Transverse colon (tissue), 4 donors: Measurements from ENCODE around the gene FNBP1. TPM values are rescaled to one million over a fixed set of nuclear protein-coding genes. Genes with fewer than 3 reads are reported as not detected.
A peak's percentile ranks its signal among the peaks of the same experiment; 100 is the strongest.
"Not testable (repeated sequence)": the region's sequence is repeated elsewhere in the genome, so short reads cannot be mapped to it uniquely, and the experiment has no call there.

Source experiments
- DNase-seq: peaks from one replicate; pipeline ENCODE4 v3.0.0-alpha.2; 2019
- H3K27ac ChIP-seq, 4 donors: fragments of 200-600 bp; sonication (generic); 2 replicates each; pipeline ENCODE4 v1.5.1; 2016 to 2018; ENCODE audit warnings: inconsistent platforms in 4 of 4
- H3K27me3 ChIP-seq: fragments of 200-600 bp; sonication (generic); 2 replicates; pipeline ENCODE4 v1.5.1; 2017; ENCODE audit warnings: inconsistent platforms
- H3K36me3 ChIP-seq, 4 donors: fragments of 200-600 bp; sonication (generic); 2 replicates each; pipeline ENCODE4 v1.5.1; 2017 to 2019; ENCODE audit warnings: inconsistent platforms in 4 of 4
- H3K4me1 ChIP-seq, 4 donors: fragments of 200-600 bp; sonication (generic); 2 replicates each; pipeline ENCODE4 v1.5.1; 2017 to 2020; ENCODE audit warnings: inconsistent platforms in 4 of 4
- H3K4me3 ChIP-seq, 4 donors: fragments of 200-600 bp; sonication (generic); 1 replicate in 1 of 4; 2 replicates in 3 of 4; pipeline versions ENCODE4 v1.5.1 to v1.6.1; 2017 to 2019; ENCODE audit warnings: inconsistent platforms in 4 of 4
- H3K9me3 ChIP-seq, 2 donors: fragments of 200-600 bp; sonication (generic); 2 replicates each; pipeline ENCODE4 v1.5.1; 2017 to 2019; ENCODE audit warnings: inconsistent platforms in 2 of 2
- EP300 ChIP-seq: sonication (generic); formaldehyde crosslinking; IDR thresholded peaks from one replicate; pipeline ENCODE4 v1.6.1; 2017; ENCODE audit warnings: antibody characterized with exemption, low read depth
- POLR2A ChIP-seq: fragments of 450-650 bp; IDR thresholded peaks from one replicate; pipeline ENCODE4 v1.6.1; 2016; ENCODE audit warnings: antibody characterized with exemption, mild to moderate bottlenecking, moderate library complexity
- POLR2AphosphoS5 ChIP-seq, 3 donors: sonication (generic); formaldehyde crosslinking; IDR thresholded peaks; one replicate each; pipeline ENCODE4 v1.6.1; 2016; ENCODE audit warnings: antibody characterized with exemption in 3 of 3
- WGBS, 2 donors: methylation state at CpG; one replicate each; pipeline ENCODE4 v1.1.5; 2018; ENCODE audit warnings: low coverage in 1 of 2; 5-methylcytosine and 5-hydroxymethylcytosine counted together
- in situ Hi-C, 4 donors: fragments of 200-750 bp; cut with MboI; loops; one replicate each; pipeline versions ENCODE4 v1.15.0 to v1.15.1; 2017; ENCODE audit warnings: low sequenced_read_pairs in 3 of 4, low pct_ligation_motif_present in 1 of 4, low pct_unique_long_range_greater_than_20kb in 1 of 4
- intact Hi-C: fragments of 100-400 bp; cut with DNase I; formaldehyde crosslinking; loops from one replicate; pipeline ENCODE4 v1.15.1; 2023; ENCODE audit warnings: low total_unique reads
- total RNA-seq, 4 donors: library from RNA; depleted of rRNA; stranded (reverse); fragments of >200 nt; gene quantifications; one replicate each; pipeline ENCODE4 v1.1.0, GENCODE V29; 2016
- TF ChIP-seq, protein P1 (sequence below), 5 experiments: fragments of 200-600 bp in 3 of 5; fragments of 450-650 bp in 2 of 5; sonication (generic) in 3 of 5; IDR thresholded peaks; 1 replicate in 2 of 5; 2 replicates in 3 of 5; pipeline ENCODE4 v1.5.1; 2016 to 2017; ENCODE audit warnings: antibody characterized with exemption in 5 of 5, inconsistent platforms in 3 of 5, mild to moderate bottlenecking in 2 of 5, moderate library complexity in 1 of 5

The FNBP1 gene
- total RNA-seq, 4 donors from 2014 or later: 38.5 to 114 (median 62.9) TPM

DNA sequence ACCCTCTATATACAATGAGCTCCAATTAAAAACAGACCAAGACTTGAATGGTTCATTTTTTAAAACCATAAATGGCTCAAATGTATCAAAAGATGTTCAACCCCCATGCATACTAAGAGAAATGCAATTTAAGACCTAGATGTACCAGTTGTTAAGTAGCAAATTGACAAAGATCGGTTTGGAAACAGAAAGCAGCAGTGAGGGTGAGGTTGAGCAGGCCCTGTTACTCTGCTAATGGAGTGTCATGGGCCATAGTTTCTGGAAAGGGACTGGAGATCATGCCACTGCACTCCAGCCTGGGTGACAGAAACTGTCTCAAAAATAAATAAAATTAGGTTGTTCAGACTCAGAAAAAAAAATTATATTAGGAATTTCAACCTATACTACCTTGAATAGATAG is 55.0 kb downstream of the FNBP1 start:
- no peak for DNase-seq
- Histone ChIP-seq H3K4me1 (peaks cover 11 to 25% (median 19%) of the 10 kb centered on the region in 4 donors), H3K4me3 (no peak overlapping the region), H3K27me3 (no peaks in the 10 kb centered on the region), H3K9me3 (no peaks in the 10 kb centered on the region), H3K27ac (peak overlapping the region; percentile 19 to 81 (median 75)), H3K36me3 (no peaks in the 10 kb centered on the region)
- WGBS, 2 donors: 78 to 92% methylated on average over 1 of the region's 1 CpG
- intact Hi-C loops: no loop called here
- TF ChIP-seq POLR2AphosphoS5 (IDR thresholded peaks at IDR 0.05) (no peak), EP300 (no peak), POLR2A (no peak)
- TF ChIP-seq, protein P1, sequence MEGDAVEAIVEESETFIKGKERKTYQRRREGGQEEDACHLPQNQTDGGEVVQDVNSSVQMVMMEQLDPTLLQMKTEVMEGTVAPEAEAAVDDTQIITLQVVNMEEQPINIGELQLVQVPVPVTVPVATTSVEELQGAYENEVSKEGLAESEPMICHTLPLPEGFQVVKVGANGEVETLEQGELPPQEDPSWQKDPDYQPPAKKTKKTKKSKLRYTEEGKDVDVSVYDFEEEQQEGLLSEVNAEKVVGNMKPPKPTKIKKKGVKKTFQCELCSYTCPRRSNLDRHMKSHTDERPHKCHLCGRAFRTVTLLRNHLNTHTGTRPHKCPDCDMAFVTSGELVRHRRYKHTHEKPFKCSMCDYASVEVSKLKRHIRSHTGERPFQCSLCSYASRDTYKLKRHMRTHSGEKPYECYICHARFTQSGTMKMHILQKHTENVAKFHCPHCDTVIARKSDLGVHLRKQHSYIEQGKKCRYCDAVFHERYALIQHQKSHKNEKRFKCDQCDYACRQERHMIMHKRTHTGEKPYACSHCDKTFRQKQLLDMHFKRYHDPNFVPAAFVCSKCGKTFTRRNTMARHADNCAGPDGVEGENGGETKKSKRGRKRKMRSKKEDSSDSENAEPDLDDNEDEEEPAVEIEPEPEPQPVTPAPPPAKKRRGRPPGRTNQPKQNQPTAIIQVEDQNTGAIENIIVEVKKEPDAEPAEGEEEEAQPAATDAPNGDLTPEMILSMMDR (IDR thresholded peaks at IDR 0.05): no peak
- in situ Hi-C loops: no loop called here

DNA sequence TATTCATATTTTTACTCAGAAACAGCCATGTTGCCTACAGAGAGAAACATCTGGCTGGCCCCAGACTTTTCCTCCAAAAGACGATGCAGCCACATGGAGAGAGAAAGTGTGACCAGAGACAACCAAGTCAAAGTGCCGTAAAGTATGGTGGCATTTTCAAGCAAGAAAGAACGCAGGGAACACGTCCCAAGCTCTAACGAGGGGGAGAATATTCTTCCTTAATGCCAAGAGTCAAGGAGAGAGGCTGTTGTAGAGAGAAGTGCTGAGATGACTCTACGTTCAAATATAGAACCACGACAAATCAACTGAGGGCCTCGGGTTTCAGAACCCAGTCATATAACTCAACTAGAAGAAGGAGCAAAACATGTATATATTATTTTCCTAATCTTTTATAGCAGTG is 55.9 kb downstream of the FNBP1 start:
- Histone ChIP-seq H3K27ac (peak overlapping the region; percentile 19 to 81 (median 75)), H3K4me1 (peaks cover 11 to 24% (median 19%) of the 10 kb centered on the region in 4 donors), H3K4me3 (no peak overlapping the region), H3K27me3 (no peaks in the 10 kb centered on the region), H3K9me3 (no peaks in the 10 kb centered on the region), H3K36me3 (no peaks in the 10 kb centered on the region)
- no peak for DNase-seq
- 57 to 74% methylated on average over 8 of the region's 8 CpGs for WGBS, 2 donors
- intact Hi-C loops: no loop called here
- in situ Hi-C loops: no loop called here
- TF ChIP-seq POLR2AphosphoS5 (IDR thresholded peaks at IDR 0.05) (no peak), EP300 (no peak), POLR2A (no peak)
- TF ChIP-seq, protein P1 (IDR thresholded peaks at IDR 0.05): no peak

DNA sequence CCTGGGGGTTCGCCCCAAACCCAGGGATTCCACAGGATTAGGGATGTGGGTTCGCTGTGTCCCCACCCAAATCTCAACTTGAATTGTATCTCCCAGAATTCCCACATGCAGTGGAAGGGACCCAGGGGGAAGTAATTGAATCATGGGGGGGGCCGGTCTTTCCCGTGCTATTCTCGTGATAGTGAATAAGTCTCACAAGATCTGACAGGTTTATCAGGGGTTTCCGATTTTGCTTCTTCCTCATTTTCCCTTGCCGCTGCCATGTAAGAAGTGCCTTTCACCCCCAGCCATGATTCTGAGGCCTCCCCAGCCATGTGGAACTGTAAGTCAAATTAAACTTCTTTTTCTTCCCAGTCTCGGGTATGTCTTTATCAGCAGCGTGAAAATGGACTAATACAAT is 58.4 kb downstream of the FNBP1 start:
- H3K27me3 ChIP-seq, H3K36me3 ChIP-seq, intact Hi-C loops, DNase-seq, H3K4me3 ChIP-seq, H3K9me3 ChIP-seq, in situ Hi-C loops: not testable (repeated sequence)
- 75 to 100% methylated on average over 2 to 9 of the region's 9 CpGs for WGBS, 2 donors
- Histone ChIP-seq H3K4me1 (peaks cover 4 to 18% (median 9%) of the 10 kb centered on the region in 4 donors), H3K27ac (peak overlapping the region in 3 of 4 donors; percentile 19 to 61 (median 21))

DNA sequence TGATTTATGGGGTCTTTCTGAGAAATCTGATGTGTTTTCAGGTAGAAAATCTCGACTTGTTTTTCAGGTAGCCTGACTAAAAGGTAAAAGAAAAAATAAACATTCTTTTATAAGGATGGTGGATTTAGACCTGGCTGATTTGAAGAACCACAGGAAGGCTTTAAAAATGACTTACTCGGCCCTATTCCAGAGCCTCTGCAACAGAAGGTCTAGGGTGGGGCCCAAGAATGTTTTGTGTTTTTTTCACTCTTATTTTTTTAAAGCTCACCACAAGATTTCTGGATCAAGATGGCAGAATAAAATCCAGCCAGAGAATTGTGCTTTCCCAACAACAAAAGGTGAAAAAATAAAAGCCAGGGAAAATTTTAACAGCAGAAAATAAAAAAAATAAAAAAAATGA is 59.1 kb downstream of the FNBP1 start:
- Histone ChIP-seq H3K27me3 (no peaks in the 10 kb centered on the region), H3K4me1 (peaks cover 0 to 19% (median 6%) of the 10 kb centered on the region in 4 donors), H3K27ac (peak overlapping the region in 3 of 4 donors; percentile 19 to 61 (median 21)), H3K36me3 (no peaks in the 10 kb centered on the region), H3K9me3 (no peaks in the 10 kb centered on the region), H3K4me3 (no peak overlapping the region)
- intact Hi-C loops (no loop called here), in situ Hi-C loops (no loop called here)
- no peak for TF ChIP-seq POLR2AphosphoS5 (IDR thresholded peaks at IDR 0.05)
- TF ChIP-seq POLR2A: no peak
- DNase-seq: no peak
- 43 to 68% methylated on average over 2 of the region's 2 CpGs for WGBS, 2 donors

DNA sequence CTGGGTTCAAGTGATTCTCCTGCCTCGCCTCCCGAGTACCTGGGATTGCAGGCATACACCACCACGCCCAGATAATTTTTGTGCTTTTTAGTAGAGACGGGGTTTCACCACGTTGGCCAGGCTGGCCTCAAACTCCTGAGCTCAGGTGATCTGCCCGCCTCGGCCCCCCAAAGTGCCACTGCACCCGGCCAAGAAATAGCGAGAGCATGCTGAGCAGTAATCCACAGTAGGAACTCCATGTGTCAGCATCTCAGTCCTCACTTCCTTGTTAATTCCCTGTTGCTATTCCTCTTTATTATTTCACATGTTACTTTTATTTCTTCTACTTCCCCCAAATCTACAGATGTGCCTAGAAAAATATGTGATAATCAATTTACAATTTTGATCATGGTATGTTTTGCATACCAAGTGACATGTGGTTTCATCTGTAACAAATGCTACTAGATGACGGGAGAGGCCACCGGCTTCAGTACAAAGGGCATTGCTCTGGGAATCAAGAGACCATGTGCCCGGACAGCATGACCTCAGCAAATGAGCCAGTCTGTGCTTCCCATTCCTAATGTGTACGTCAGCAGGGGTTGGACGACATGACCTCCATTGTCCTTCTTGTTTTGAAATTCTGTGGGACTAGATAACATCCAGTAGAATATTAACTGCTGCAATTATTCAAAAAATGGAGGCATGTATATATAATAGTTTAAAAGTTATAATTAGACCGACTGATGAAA is 61.6 kb downstream of the FNBP1 start:
- Histone ChIP-seq H3K27ac (peak overlapping the region; percentile 18 to 45 (median 38)), H3K4me1 (peaks cover 0 to 18% (median 6%) of the 10 kb centered on the region in 4 donors), H3K9me3 (no peaks in the 10 kb centered on the region), H3K27me3 (no peaks in the 10 kb centered on the region), H3K4me3 (no peak overlapping the region), H3K36me3 (peaks cover 0 to 4% (median 0%) of the 10 kb centered on the region in 4 donors)
- in situ Hi-C loops (no loop called here), intact Hi-C loops (no loop called here)
- DNase-seq: peak; percentile 39
- TF ChIP-seq POLR2A (no peak), EP300 (no peak), POLR2AphosphoS5 (IDR thresholded peaks at IDR 0.05) (no peak)
- TF ChIP-seq, protein P1 (IDR thresholded peaks at IDR 0.05): no peak
- 82 to 89% methylated on average over 14 to 15 of the region's 15 CpGs for WGBS, 2 donors

DNA sequence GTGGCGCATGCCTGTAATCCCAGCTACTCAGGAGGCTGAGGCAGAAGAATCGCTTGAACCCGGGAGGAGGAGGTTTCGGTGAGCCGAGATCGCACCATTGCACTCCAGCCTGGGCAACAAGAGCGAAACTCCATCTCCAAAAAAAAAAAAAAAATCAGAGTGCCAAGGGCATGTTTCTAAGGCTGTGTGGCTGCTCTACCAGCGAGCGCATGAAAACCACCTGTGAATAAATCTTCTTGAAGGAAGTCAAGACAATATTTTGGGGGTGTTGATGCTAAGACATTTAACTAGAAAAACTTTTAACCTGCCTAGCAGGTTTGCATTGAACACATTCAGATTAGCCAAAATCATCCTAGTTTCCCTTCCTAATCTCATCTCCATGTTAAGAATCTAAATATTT is 62.8 kb downstream of the FNBP1 start:
- peaks cover 0 to 18% (median 6%) of the 10 kb centered on the region in 4 donors for H3K4me1 ChIP-seq
- in situ Hi-C loops, H3K27ac ChIP-seq, H3K4me3 ChIP-seq, H3K36me3 ChIP-seq, DNase-seq, H3K9me3 ChIP-seq, intact Hi-C loops, H3K27me3 ChIP-seq: not testable (repeated sequence)
- 99 to 100% methylated on average over 5 to 9 of the region's 9 CpGs for WGBS, 2 donors
